A549 (cell line): ENCODE results near the gene ABT1. TPM values are rescaled to one million over a fixed set of nuclear protein-coding genes. Genes with fewer than 3 reads are reported as not detected.

Source experiments
- ATAC-seq, 2 experiments: fragments of 200-7000 bp in 1 of 2; fragments of >200 bp in 1 of 2; cut with Nextera tagmentation in 1 of 2; cut with Tn5 transposase in 1 of 2; 3 replicates each; pipeline versions ENCODE4 v1.8.0 to v1.9.1; 2018 to 2020; ENCODE audit warnings: mild to moderate bottlenecking in 1 of 2, moderate library complexity in 1 of 2
- CTCF ChIA-PET: fragments of 300-600 bp; sonication (Branson Sonifier 250); formaldehyde crosslinking; extraction: SDS; loops from one replicate; lab custom pipeline; 2021; ENCODE audit warnings: antibody characterized with exemption, inconsistent platforms; lab: Yijun Ruan, JAX
- POLR2A ChIA-PET: fragments of 350-600 bp; formaldehyde crosslinking; extraction: SDS; loops from one replicate; lab custom pipeline; 2021; ENCODE audit warnings: antibody characterized with exemption, inconsistent platforms; lab: Yijun Ruan, JAX
- DNase-seq, 2 experiments: peaks; one replicate each; pipeline versions ENCODE4 v3.0.0 to v3.0.0-alpha.2; 2011 to 2016; ENCODE audit warnings: low read depth in 1 of 2, low spot score in 1 of 2
- FAIRE-seq: peaks from 2 replicates; lab custom pipeline; 2011; peaks lifted over from hg19 to GRCh38; lab: Jason Lieb, UNC
- H3K27ac ChIP-seq, 2 experiments: fragments of >200 bp; sonication (Bioruptor Twin); formaldehyde crosslinking; 3 replicates each; pipeline ENCODE4 v1.5.1; 2016 to 2017
- H3K4me1 ChIP-seq: fragments of >200 bp; sonication (Bioruptor Twin); formaldehyde crosslinking; 3 replicates; pipeline ENCODE4 v1.6.1; 2016
- H3K4me2 ChIP-seq: fragments of >200 bp; sonication (Bioruptor Twin); formaldehyde crosslinking; 3 replicates; pipeline ENCODE4 v1.6.1; 2016
- H3K4me3 ChIP-seq: fragments of >200 bp; sonication (Bioruptor Twin); formaldehyde crosslinking; 3 replicates; pipeline ENCODE4 v1.5.1; 2016
- H3K9me3 ChIP-seq: fragments of >200 bp; sonication (Bioruptor Twin); formaldehyde crosslinking; 3 replicates; pipeline ENCODE4 v1.6.1; 2016
- BHLHE40 ChIP-seq: IDR thresholded peaks from 2 replicates; pipeline ENCODE4 v1.6.1; 2012; ENCODE audit warnings: low read depth, low read length, inconsistent platforms
- ESRRA ChIP-seq: fragments of 150-350 bp; IDR thresholded peaks from 2 replicates; pipeline ENCODE4 v1.6.1; 2014; ENCODE audit warnings: mild to moderate bottlenecking, low read length, borderline replicate concordance
- HEYL ChIP-seq: fragments of 250-450 bp; sonication (Bioruptor Pico); IDR thresholded peaks from 2 replicates; pipeline ENCODE4 v1.8.0; 2021; ENCODE audit warnings: mild to moderate bottlenecking, moderate library complexity
- KDM1A ChIP-seq: fragments of 200-600 bp; sonication (generic); IDR thresholded peaks from 2 replicates; pipeline ENCODE4 v1.6.1; 2016; ENCODE audit warnings: low read depth, mild to moderate bottlenecking
- MAZ ChIP-seq: fragments of 150-350 bp; IDR thresholded peaks from 2 replicates; pipeline ENCODE4 v1.6.1; 2014; ENCODE audit warnings: antibody characterized with exemption, low read depth, low read length, borderline replicate concordance
- PHF8 ChIP-seq: fragments of 200-600 bp; sonication (generic); IDR thresholded peaks from 2 replicates; pipeline ENCODE4 v1.6.1; 2016; ENCODE audit warnings: low read depth, mild to moderate bottlenecking, antibody characterized with exemption, moderate library complexity, borderline replicate concordance
- RAD21 ChIP-seq, 2 experiments: fragments of >200 bp in 1 of 2; sonication (Bioruptor Twin) in 1 of 2; formaldehyde crosslinking in 1 of 2; IDR thresholded peaks in 1 of 2; conservative IDR thresholded peaks in 1 of 2; 2 replicates in 1 of 2; 3 replicates in 1 of 2; pipeline ENCODE4 v1.6.1; 2012 to 2018; ENCODE audit warnings: inconsistent platforms in 1 of 2
- RARB ChIP-seq: fragments of 250-450 bp; sonication (Bioruptor Pico); IDR thresholded peaks from 2 replicates; pipeline ENCODE4 v1.8.0; 2021; ENCODE audit warnings: mild to moderate bottlenecking, moderate library complexity
- RCOR1 ChIP-seq: fragments of 150-350 bp; IDR thresholded peaks from 2 replicates; pipeline ENCODE4 v1.6.1; 2014; ENCODE audit warnings: antibody characterized with exemption, low read length, low read depth
- RFX5 ChIP-seq: fragments of 450-650 bp; IDR thresholded peaks from 2 replicates; pipeline ENCODE4 v1.7.1; 2014; ENCODE audit warnings: antibody characterized with exemption, mild to moderate bottlenecking, moderate library complexity
- SMC3 ChIP-seq: fragments of >200 bp; sonication (Bioruptor Twin); formaldehyde crosslinking; IDR thresholded peaks from 3 replicates; pipeline ENCODE4 v1.6.1; 2018; ENCODE audit warnings: inconsistent platforms
- ZC3H11A ChIP-seq: fragments of 450-650 bp; IDR thresholded peaks from 2 replicates; pipeline ENCODE4 v1.6.1; 2014; ENCODE audit warnings: antibody characterized with exemption, mild to moderate bottlenecking
- ZNF302 ChIP-seq: fragments of 250-450 bp; sonication (Bioruptor Pico); IDR thresholded peaks from 2 replicates; pipeline ENCODE4 v1.9.0; 2021; ENCODE audit warnings: inconsistent platforms, mild to moderate bottlenecking, moderate library complexity
- WGBS: methylation state at CpG from one replicate; pipeline ENCODE4 v1.1.6; 2017; ENCODE audit errors: missing lambda C conversion rate; 5-methylcytosine and 5-hydroxymethylcytosine counted together
- polyA plus RNA-seq, 4 experiments: library from polyadenylated mRNA; depleted of rRNA in 3 of 4; stranded (reverse); fragments of >200 nt; fragmentation: RNase III in 1 of 4; extraction: RNeasy Plus Mini Kit Qiagen cat#74134 plus additional on column Dnase treatment in 1 of 4; gene quantifications; 2 replicates in 3 of 4; 3 replicates in 1 of 4; pipeline ENCODE4 v1.2.3, GENCODE V29; 2011 to 2017
- TF ChIP-seq, protein P1 (sequence below): fragments of 250-450 bp; sonication (Bioruptor Pico); IDR thresholded peaks from 2 replicates; pipeline ENCODE4 v1.5.0; 2020; ENCODE audit warnings: low read depth, mild to moderate bottlenecking, moderate library complexity
- TF ChIP-seq, protein P2 (sequence below): fragments of 150-350 bp; IDR thresholded peaks from 2 replicates; pipeline ENCODE4 v1.6.1; 2014; ENCODE audit warnings: low read depth, mild to moderate bottlenecking, low read length
- TF ChIP-seq, protein P3 (sequence below): fragments of >200 bp; sonication (Bioruptor Twin); formaldehyde crosslinking; IDR thresholded peaks from 3 replicates; pipeline ENCODE4 v1.5.1; 2016

Gene ABT1
- polyA plus RNA-seq, 2 of the 4 experiments (the other 2 are of a cell fraction): 10.6 to 11.1 TPM

DNA sequence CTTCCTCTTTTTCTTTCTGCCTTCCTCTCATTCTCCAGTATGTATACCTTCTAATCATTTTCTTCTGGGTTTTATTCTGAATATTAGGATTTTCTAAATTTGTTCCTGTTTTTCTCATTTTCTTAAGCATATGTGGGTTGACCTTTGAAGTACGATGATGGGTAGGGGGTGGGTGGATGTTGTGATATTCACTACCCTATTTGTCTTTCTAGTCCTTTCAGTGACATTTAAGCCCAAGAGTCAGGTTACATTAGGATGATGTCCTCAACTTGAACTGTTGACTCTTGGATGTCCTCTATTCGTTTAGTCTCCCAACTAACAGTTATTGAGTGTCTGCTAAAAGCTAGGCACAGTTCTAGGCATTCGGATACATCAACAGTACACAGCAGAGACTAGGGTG is 7.3 kb downstream of the ABT1 start:
- ATAC-seq (no peak), DNase-seq (no peak), FAIRE-seq (no peak)
- ChIA-PET POLR2A (no interaction called here), CTCF (no interaction called here)
- no peak overlapping the region for H3K27ac ChIP-seq
- TF ChIP-seq, protein P1, sequence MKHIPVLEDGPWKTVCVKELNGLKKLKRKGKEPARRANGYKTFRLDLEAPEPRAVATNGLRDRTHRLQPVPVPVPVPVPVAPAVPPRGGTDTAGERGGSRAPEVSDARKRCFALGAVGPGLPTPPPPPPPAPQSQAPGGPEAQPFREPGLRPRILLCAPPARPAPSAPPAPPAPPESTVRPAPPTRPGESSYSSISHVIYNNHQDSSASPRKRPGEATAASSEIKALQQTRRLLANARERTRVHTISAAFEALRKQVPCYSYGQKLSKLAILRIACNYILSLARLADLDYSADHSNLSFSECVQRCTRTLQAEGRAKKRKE (CRISPR knock-in tag): no peak
- TF ChIP-seq BHLHE40 (no peak), MAZ (no peak), ESRRA (no peak)
- H3K4me3 ChIP-seq: no peak overlapping the region
- 7% methylated on average over 3 of the region's 3 CpGs for WGBS
- H3K4me2 ChIP-seq: no peak overlapping the region
- H3K4me1 ChIP-seq: no peaks in the 10 kb centered on the region
- H3K9me3 ChIP-seq: no peaks in the 10 kb centered on the region

DNA sequence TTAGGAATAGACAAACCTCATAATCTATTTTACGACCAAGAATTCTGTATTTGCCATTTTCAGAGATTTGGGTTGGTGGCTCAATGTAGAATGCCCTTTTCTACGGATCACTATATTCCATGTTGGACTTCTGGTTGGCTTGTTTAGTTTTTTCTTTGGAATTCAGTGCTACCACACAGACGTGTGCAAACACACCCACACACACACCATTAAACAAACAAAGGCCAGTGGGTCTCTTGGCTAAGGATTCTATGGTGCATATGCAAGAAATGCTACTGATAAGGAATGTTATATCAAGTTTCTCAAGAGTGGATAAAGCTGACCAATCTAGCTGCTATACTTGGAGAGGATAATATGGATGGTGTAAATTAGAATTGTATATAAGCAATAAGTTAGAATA is 8.0 kb downstream of the ABT1 start:
- ChIA-PET CTCF (no interaction called here), POLR2A (no interaction called here)
- FAIRE-seq (no peak), ATAC-seq (no peak), DNase-seq (no peak)
- no peak overlapping the region for H3K4me3 ChIP-seq
- TF ChIP-seq, protein P2, sequence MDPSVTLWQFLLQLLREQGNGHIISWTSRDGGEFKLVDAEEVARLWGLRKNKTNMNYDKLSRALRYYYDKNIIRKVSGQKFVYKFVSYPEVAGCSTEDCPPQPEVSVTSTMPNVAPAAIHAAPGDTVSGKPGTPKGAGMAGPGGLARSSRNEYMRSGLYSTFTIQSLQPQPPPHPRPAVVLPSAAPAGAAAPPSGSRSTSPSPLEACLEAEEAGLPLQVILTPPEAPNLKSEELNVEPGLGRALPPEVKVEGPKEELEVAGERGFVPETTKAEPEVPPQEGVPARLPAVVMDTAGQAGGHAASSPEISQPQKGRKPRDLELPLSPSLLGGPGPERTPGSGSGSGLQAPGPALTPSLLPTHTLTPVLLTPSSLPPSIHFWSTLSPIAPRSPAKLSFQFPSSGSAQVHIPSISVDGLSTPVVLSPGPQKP: no peak
- TF ChIP-seq PHF8: no peak
- H3K4me1 ChIP-seq: no peaks in the 10 kb centered on the region
- no peak overlapping the region for H3K27ac ChIP-seq
- H3K4me2 ChIP-seq: no peak overlapping the region
- WGBS: 28% methylated on average over 3 of the region's 3 CpGs
- no peaks in the 10 kb centered on the region for H3K9me3 ChIP-seq

DNA sequence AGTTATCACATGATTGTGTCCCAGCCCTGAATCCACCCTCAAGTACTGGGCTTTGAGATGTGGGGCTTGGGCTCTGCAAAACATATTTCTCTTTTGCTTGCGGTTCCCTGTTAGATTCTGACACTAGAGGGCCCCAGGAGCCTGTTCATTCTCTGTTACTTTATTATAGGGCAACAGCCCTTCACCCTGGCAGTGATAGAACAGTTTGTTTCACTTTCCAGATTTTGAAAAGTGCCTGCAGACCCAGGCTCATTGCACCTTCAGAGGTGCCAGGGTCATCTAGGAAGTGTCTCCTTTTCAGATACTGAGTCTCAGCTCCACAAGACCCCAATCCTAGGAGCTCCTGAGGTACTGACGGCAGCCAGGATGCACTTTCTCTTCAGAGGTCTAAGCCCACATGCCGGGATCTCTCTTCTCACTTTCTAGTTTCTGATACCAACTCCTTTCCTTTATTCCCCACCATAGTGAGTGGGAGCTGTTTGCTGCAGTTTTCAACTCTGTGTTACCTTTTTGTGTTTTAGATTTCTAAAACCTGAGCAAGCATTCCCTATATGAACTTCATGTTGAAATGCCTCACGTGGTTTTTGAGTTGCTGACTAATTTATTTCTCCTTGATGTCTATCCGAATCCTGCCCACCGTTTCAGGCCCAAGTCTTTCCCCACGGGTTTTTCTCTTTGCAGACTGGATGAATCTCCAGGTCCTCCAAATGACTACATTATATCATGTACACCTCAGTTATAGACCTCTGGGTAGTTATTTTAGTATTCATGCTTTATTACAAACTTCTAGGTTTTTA is 10.9 kb downstream of the ABT1 start:
- peak; percentile 90 to 96 for ATAC-seq
- no peaks in the 10 kb centered on the region for H3K9me3 ChIP-seq
- WGBS: 39% methylated on average over 7 of the region's 7 CpGs
- H3K27ac ChIP-seq: no peak overlapping the region
- H3K4me3 ChIP-seq: peak overlapping the region; percentile 26; the same call in 1 of the 3 replicates
- TF ChIP-seq, protein P2: no peak
- TF ChIP-seq SMC3 (peak; percentile 66), ZC3H11A (no peak), RCOR1 (no peak), RARB (CRISPR knock-in tag) (no peak), RFX5 (no peak), RAD21 (conservative IDR thresholded peaks at IDR 0.05 in 1 of 2, IDR thresholded peaks at IDR 0.05 in 1 of 2) (peak; percentile 82 to 87), HEYL (CRISPR knock-in tag) (no peak), KDM1A (no peak), ZNF302 (CRISPR knock-in tag) (no peak)
- TF ChIP-seq, protein P3, sequence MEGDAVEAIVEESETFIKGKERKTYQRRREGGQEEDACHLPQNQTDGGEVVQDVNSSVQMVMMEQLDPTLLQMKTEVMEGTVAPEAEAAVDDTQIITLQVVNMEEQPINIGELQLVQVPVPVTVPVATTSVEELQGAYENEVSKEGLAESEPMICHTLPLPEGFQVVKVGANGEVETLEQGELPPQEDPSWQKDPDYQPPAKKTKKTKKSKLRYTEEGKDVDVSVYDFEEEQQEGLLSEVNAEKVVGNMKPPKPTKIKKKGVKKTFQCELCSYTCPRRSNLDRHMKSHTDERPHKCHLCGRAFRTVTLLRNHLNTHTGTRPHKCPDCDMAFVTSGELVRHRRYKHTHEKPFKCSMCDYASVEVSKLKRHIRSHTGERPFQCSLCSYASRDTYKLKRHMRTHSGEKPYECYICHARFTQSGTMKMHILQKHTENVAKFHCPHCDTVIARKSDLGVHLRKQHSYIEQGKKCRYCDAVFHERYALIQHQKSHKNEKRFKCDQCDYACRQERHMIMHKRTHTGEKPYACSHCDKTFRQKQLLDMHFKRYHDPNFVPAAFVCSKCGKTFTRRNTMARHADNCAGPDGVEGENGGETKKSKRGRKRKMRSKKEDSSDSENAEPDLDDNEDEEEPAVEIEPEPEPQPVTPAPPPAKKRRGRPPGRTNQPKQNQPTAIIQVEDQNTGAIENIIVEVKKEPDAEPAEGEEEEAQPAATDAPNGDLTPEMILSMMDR: peak; percentile 63
- POLR2A ChIA-PET: no interaction called here
- H3K4me2 ChIP-seq: peak overlapping the region; percentile 69
- H3K4me1 ChIP-seq: no peaks in the 10 kb centered on the region
- FAIRE-seq: no peak
- DNase-seq: peak; percentile 44 to 54
- CTCF ChIA-PET: interaction anchor here (0.6 to 1.2 kb wide), 5 partner anchors 413 to 526 kb away, joined by 3 to 21 read pairs (median 4); no protein-coding TSS in a partner anchor
